Measurements from ENCODE around the gene C10orf90.

Gene C10orf90

GRCh38 chr10:126596472-126597016, 73.9 kb downstream of the C10orf90 start:
- no peaks in the 10 kb centered on the region for H3K36me3 Mint-ChIP-seq (ENCODE audit: low read depth)
- H3K4me3 Mint-ChIP-seq = no peak overlapping the region
- H3K27me3 Mint-ChIP-seq (ENCODE audit: low read depth) = peaks cover 5% of the 10 kb centered on the region
- H3K9me3 Mint-ChIP-seq = peaks cover 2% of the 10 kb centered on the region
- no peak overlapping the region for H3K27ac Mint-ChIP-seq
- no peaks in the 10 kb centered on the region for H3K4me1 Mint-ChIP-seq
- TF ChIP-seq CTCF (IDR thresholded peaks at IDR 0.05; ENCODE audit: unreplicated experiment in 3 of 3) = no peak

- no peak overlapping the region for H3K4me3 Mint-ChIP-seq
- peaks cover 2% of the 10 kb centered on the region for H3K9me3 Mint-ChIP-seq
- peak overlapping the region in 1 of 3 experiments; percentile 64 for H3K27ac Mint-ChIP-seq
Observed at GRCh38 chr10:126595160-126595559, 75.3 kb downstream of the C10orf90 start.

GRCh38 chr10:126593968-126594701, 76.4 kb downstream of the C10orf90 start:
- Mint-ChIP-seq H3K36me3 (ENCODE audit: low read depth) (no peaks in the 10 kb centered on the region), H3K4me1 (no peaks in the 10 kb centered on the region), H3K9me3 (peaks cover 2% of the 10 kb centered on the region), H3K4me3 (no peak overlapping the region), H3K27ac (no peak overlapping the region), H3K27me3 (ENCODE audit: low read depth) (peaks cover 5% of the 10 kb centered on the region)
- no peak for TF ChIP-seq CTCF (IDR thresholded peaks at IDR 0.05; ENCODE audit: unreplicated experiment in 3 of 3)

More at GRCh38 chr10:126595160-126595559, 75.3 kb downstream of the C10orf90 start:
- Mint-ChIP-seq H3K36me3 (ENCODE audit: low read depth) (no peaks in the 10 kb centered on the region), H3K4me1 (no peaks in the 10 kb centered on the region), H3K27me3 (ENCODE audit: low read depth) (peaks cover 5% of the 10 kb centered on the region)
- TF ChIP-seq CTCF (IDR thresholded peaks at IDR 0.05; ENCODE audit: unreplicated experiment in 3 of 3) = no peak

GRCh38 chr10:126592901-126593300, 77.6 kb downstream of the C10orf90 start:
- no peaks in the 10 kb centered on the region for H3K36me3 Mint-ChIP-seq (ENCODE audit: low read depth)
- no peaks in the 10 kb centered on the region for H3K27me3 Mint-ChIP-seq (ENCODE audit: low read depth)
- H3K9me3 Mint-ChIP-seq = peaks cover 6% of the 10 kb centered on the region
- H3K27ac Mint-ChIP-seq = no peak overlapping the region
- no peaks in the 10 kb centered on the region for H3K4me1 Mint-ChIP-seq
- TF ChIP-seq CTCF (IDR thresholded peaks at IDR 0.05; ENCODE audit: unreplicated experiment in 3 of 3) = no peak
- no peak overlapping the region for H3K4me3 Mint-ChIP-seq

- no peak for TF ChIP-seq CTCF (IDR thresholded peaks at IDR 0.05; ENCODE audit: unreplicated experiment in 3 of 3)
- H3K27me3 Mint-ChIP-seq (ENCODE audit: low read depth) = peaks cover 11% of the 10 kb centered on the region
- H3K4me3 Mint-ChIP-seq = no peak overlapping the region
- H3K36me3 Mint-ChIP-seq (ENCODE audit: low read depth) = no peaks in the 10 kb centered on the region
- peaks cover 6% of the 10 kb centered on the region for H3K9me3 Mint-ChIP-seq
- peaks cover 15% of the 10 kb centered on the region for H3K4me1 Mint-ChIP-seq
- no peak overlapping the region for H3K27ac Mint-ChIP-seq
Observed at GRCh38 chr10:126588024-126588423, 82.5 kb downstream of the C10orf90 start.

- TF ChIP-seq CTCF (IDR thresholded peaks at IDR 0.05; ENCODE audit: unreplicated experiment in 3 of 3) = no peak
- peaks cover 15% of the 10 kb centered on the region for H3K4me1 Mint-ChIP-seq
- no peaks in the 10 kb centered on the region for H3K36me3 Mint-ChIP-seq (ENCODE audit: low read depth)
- H3K4me3 Mint-ChIP-seq = no peak overlapping the region
- peaks cover 4% of the 10 kb centered on the region for H3K9me3 Mint-ChIP-seq
- peaks cover 11% of the 10 kb centered on the region for H3K27me3 Mint-ChIP-seq (ENCODE audit: low read depth)
- no peak overlapping the region for H3K27ac Mint-ChIP-seq
Observed at GRCh38 chr10:126586878-126587277, 83.6 kb downstream of the C10orf90 start.

Data from nephron (organoid).